ENCODE data around the gene ERC1.

ERC1 gene

DNA sequence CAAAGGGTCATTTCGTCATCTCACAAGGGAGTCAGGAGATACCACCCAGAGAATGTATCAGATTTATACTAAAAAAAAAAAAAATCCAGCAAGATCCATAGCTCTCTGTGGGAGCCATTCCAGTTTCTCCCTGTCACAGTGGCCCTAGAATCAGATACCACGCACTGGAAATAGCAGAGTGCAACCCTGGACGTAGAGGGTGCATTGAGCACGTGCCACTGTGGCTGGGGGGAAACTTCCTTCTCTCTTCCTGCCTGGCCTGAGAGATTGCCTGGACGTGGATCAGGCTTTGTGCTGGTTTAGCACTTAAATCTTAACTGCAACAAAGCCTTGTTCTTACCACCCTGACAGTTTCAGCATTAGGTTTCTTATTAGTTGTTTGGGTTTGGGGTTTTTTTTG, 479.0 kb downstream of the ERC1 start:
- CTCF ChIA-PET = no interaction called here
- no peak for TF ChIP-seq WT1 (tag by site-specific recombination; IDR thresholded peaks at IDR 0.05)
- no peak for TF ChIP-seq BCL11A (tag by site-specific recombination; IDR thresholded peaks at IDR 0.05; ENCODE audit: low read depth)
- TF ChIP-seq, protein P1, sequence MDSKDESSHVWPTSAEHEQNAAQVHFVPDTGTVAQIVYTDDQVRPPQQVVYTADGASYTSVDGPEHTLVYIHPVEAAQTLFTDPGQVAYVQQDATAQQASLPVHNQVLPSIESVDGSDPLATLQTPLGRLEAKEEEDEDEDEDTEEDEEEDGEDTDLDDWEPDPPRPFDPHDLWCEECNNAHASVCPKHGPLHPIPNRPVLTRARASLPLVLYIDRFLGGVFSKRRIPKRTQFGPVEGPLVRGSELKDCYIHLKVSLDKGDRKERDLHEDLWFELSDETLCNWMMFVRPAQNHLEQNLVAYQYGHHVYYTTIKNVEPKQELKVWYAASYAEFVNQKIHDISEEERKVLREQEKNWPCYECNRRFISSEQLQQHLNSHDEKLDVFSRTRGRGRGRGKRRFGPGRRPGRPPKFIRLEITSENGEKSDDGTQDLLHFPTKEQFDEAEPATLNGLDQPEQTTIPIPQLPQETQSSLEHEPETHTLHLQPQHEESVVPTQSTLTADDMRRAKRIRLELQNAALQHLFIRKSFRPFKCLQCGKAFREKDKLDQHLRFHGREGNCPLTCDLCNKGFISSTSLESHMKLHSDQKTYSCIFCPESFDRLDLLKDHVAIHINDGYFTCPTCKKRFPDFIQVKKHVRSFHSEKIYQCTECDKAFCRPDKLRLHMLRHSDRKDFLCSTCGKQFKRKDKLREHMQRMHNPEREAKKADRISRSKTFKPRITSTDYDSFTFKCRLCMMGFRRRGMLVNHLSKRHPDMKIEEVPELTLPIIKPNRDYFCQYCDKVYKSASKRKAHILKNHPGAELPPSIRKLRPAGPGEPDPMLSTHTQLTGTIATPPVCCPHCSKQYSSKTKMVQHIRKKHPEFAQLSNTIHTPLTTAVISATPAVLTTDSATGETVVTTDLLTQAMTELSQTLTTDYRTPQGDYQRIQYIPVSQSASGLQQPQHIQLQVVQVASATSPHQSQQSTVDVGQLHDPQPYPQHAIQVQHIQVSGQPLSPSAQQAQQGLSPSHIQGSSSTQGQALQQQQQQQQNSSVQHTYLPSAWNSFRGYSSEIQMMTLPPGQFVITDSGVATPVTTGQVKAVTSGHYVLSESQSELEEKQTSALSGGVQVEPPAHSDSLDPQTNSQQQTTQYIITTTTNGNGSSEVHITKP (tag by site-specific recombination; IDR thresholded peaks at IDR 0.05) = 0 out of 2 replicates have a peak, but pooled peaks have one; percentile 10
- Histone ChIP-seq H3K9me3 (ENCODE audit: control insufficient read depth, insufficient read depth, low read depth, low read length) (no peaks in the 10 kb centered on the region), H3K27ac (ENCODE audit: extremely low read depth, low read depth, low read length) (no peak overlapping the region), H3K4me3 (ENCODE audit: low read depth, low read length) (no peak overlapping the region), H3K36me3 (ENCODE audit: control insufficient read depth in 2 of 2, insufficient read depth in 1 of 2, low read length in 2 of 2) (no peaks in the 10 kb centered on the region), H3K4me1 (ENCODE audit: control insufficient read depth, insufficient read depth, low read length) (peaks cover 26% of the 10 kb centered on the region)
- POLR2A ChIA-PET = interaction anchor here (0.6 kb wide), 2 partner anchors 71 to 547 kb away, joined by 3 to 4 read pairs; no protein-coding TSS in a partner anchor

DNA sequence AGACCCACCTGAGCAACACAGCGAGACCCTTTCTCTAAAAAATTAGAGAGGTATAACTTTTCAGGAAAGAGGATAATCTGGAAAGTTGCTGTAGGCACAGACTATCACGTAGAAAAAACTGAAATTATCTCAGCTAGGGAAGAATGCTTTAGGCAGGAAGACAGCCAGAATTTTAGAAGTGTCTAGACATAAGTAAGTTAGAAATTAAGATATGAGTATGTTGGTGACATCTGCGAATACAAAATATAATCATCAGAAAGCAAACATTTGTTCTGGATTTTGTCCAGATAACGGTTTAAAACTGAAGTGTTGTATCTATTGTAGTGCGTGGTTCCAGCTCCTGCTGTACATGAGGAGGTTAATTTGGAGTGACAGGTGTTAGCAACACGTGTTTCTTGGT, 480.2 kb downstream of the ERC1 start:
- TF ChIP-seq HOXD13 (CRISPR knock-in tag; IDR thresholded peaks at IDR 0.05; ENCODE audit: borderline replicate concordance) (no peak), ZNF707 (tag by site-specific recombination; IDR thresholded peaks at IDR 0.05) (no peak), ZNF157 (tag by site-specific recombination; IDR thresholded peaks at IDR 0.05) (no peak), SP2 (tag by site-specific recombination; IDR thresholded peaks at IDR 0.05) (no peak), ZNF214 (tag by site-specific recombination; IDR thresholded peaks at IDR 0.05; ENCODE audit: borderline replicate concordance) (no peak), ZBTB21 (tag by site-specific recombination; IDR thresholded peaks at IDR 0.05) (no peak)
- TF ChIP-seq, protein P2, sequence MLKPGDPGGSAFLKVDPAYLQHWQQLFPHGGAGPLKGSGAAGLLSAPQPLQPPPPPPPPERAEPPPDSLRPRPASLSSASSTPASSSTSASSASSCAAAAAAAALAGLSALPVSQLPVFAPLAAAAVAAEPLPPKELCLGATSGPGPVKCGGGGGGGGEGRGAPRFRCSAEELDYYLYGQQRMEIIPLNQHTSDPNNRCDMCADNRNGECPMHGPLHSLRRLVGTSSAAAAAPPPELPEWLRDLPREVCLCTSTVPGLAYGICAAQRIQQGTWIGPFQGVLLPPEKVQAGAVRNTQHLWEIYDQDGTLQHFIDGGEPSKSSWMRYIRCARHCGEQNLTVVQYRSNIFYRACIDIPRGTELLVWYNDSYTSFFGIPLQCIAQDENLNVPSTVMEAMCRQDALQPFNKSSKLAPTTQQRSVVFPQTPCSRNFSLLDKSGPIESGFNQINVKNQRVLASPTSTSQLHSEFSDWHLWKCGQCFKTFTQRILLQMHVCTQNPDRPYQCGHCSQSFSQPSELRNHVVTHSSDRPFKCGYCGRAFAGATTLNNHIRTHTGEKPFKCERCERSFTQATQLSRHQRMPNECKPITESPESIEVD (tag by site-specific recombination; IDR thresholded peaks at IDR 0.05) = no peak
- TF ChIP-seq, protein P3, sequence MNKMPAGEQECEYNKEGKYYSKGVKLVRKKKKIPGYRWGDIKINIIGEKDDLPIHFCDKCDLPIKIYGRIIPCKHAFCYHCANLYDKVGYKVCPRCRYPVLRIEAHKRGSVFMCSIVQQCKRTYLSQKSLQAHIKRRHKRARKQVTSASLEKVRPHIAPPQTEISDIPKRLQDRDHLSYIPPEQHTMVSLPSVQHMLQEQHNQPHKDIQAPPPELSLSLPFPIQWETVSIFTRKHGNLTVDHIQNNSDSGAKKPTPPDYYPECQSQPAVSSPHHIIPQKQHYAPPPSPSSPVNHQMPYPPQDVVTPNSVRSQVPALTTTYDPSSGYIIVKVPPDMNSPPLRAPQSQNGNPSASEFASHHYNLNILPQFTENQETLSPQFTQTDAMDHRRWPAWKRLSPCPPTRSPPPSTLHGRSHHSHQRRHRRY (tag by site-specific recombination; IDR thresholded peaks at IDR 0.05) = no peak
- TF ChIP-seq, protein P1 (tag by site-specific recombination; IDR thresholded peaks at IDR 0.05) = no peak
- no peaks in the 10 kb centered on the region for H3K36me3 ChIP-seq (ENCODE audit: control insufficient read depth in 2 of 2, insufficient read depth in 1 of 2, low read length in 2 of 2)
- no peak overlapping the region for H3K27ac ChIP-seq (ENCODE audit: extremely low read depth, low read depth, low read length)
- H3K9me3 ChIP-seq (ENCODE audit: control insufficient read depth, insufficient read depth, low read depth, low read length) = no peaks in the 10 kb centered on the region
- peaks cover 25% of the 10 kb centered on the region for H3K4me1 ChIP-seq (ENCODE audit: control insufficient read depth, insufficient read depth, low read length)
- ChIA-PET POLR2A (no interaction called here), CTCF (interaction anchor here (0.7 kb wide), 1 partner anchor 43 kb away, joined by 3 read pairs; no protein-coding TSS in a partner anchor)
- H3K4me3 ChIP-seq (ENCODE audit: low read depth, low read length) = no peak overlapping the region
